ENCODE results near the gene HOXC4.

GRCh38 chr12:54011665-54012532, 41.7 kb upstream of the HOXC4 start:
- TF ChIP-seq CHD1 (IDR thresholded peaks at IDR 0.05; ENCODE audit: low read depth, low read length) = no peak
- TF ChIP-seq TBP (IDR thresholded peaks at IDR 0.05; ENCODE audit: low read depth, low read length) = no peak
- no peak for TF ChIP-seq MAFK (IDR thresholded peaks at IDR 0.05; ENCODE audit: low read depth, low read length)
- no peak for TF ChIP-seq CTCF (IDR thresholded peaks at IDR 0.05; ENCODE audit: control extremely low read depth in 1 of 3, insufficient read depth in 1 of 3, low read depth in 1 of 3, low read length in 3 of 3)
- TF ChIP-seq POLR2AphosphoS5 (IDR thresholded peaks at IDR 0.05; ENCODE audit: low read depth, low read length) = no peak
- TF ChIP-seq POLR2A (IDR thresholded peaks at IDR 0.05; ENCODE audit: control extremely low read depth in 1 of 2, low read depth in 2 of 2, low read length in 2 of 2) = no peak
- TF ChIP-seq JUN (IDR thresholded peaks at IDR 0.05; ENCODE audit: low read depth, low read length) = no peak
- TF ChIP-seq USF2 (IDR thresholded peaks at IDR 0.05; ENCODE audit: low read length) = no peak

All from H1 (cell line).